Heart right ventricle (tissue), 16 donors: Measurements from ENCODE around the gene HDAC11. TPM values are rescaled to one million over a fixed set of nuclear protein-coding genes. Genes with fewer than 3 reads are reported as not detected.

Experiments used
- ATAC-seq, 8 donors: fragments of 200-7000 bp; cut with Tn5 transposase; one replicate each; pipeline ENCODE4 v1.9.1; 2020; ENCODE audit warnings: mild to moderate bottlenecking in 8 of 8, moderate library complexity in 8 of 8, moderate number of reproducible peaks in 1 of 8
- DNase-seq, 2 donors: peaks; one replicate each; pipeline ENCODE4 v3.0.0-alpha.2; 2020
- H3K27ac ChIP-seq, 10 donors: fragments of 200-600 bp; sonication (generic) in 2 of 10; one replicate each; pipeline versions ENCODE4 v1.5.0 to v1.8.0; 2020 to 2022; ENCODE audit warnings: mild to moderate bottlenecking in 3 of 10
- H3K27me3 ChIP-seq, 7 donors: fragments of 200-600 bp; one replicate each; pipeline ENCODE4 v1.8.0; 2021 to 2022; ENCODE audit warnings: mild to moderate bottlenecking in 2 of 7
- H3K36me3 ChIP-seq, 9 donors: fragments of 200-600 bp; sonication (generic) in 1 of 9; one replicate each; pipeline versions ENCODE4 v1.5.0 to v1.8.0; 2020 to 2022; ENCODE audit warnings: mild to moderate bottlenecking in 2 of 9
- H3K4me1 ChIP-seq, 9 donors: fragments of 200-600 bp; sonication (generic) in 1 of 9; one replicate each; pipeline versions ENCODE4 v1.5.0 to v1.8.0; 2020 to 2022; ENCODE audit warnings: mild to moderate bottlenecking in 4 of 9
- H3K4me3 ChIP-seq, 10 donors: fragments of 200-600 bp; sonication (generic) in 2 of 10; one replicate each; pipeline versions ENCODE4 v1.5.0 to v1.8.0; 2020 to 2022; ENCODE audit warnings: mild to moderate bottlenecking in 7 of 10, moderate library complexity in 2 of 10
- H3K9me3 ChIP-seq, 11 donors: fragments of 200-600 bp in 10 of 11; sonication (generic) in 2 of 11; one replicate each; pipeline versions ENCODE4 v1.5.0 to v1.8.0; 2013 to 2022; ENCODE audit warnings: mild to moderate bottlenecking in 2 of 11, control low read depth in 1 of 11, moderate library complexity in 1 of 11
- CTCF ChIP-seq, 9 donors: fragments of 200-600 bp; sonication (generic) in 2 of 9; IDR thresholded peaks; one replicate each; pipeline versions ENCODE4 v1.5.0 to v1.8.0; 2021 to 2022; ENCODE audit warnings: antibody characterized with exemption in 9 of 9, mild to moderate bottlenecking in 5 of 9, moderate library complexity in 1 of 9
- WGBS, 2 donors: extraction: QIAGEN DNeasy Blood & Tissue Kit; methylation state at CpG; one replicate each; pipeline ENCODE4 v1.1.7; 2013; ENCODE audit warnings: inconsistent platforms in 1 of 2; 5-methylcytosine and 5-hydroxymethylcytosine counted together
- intact Hi-C, 10 donors: fragments of 100-400 bp; cut with DNase I; formaldehyde crosslinking; loops; one replicate each; pipeline versions ENCODE4 v1.11.1 to v1.14.2; 2022
- polyA plus RNA-seq, 2 donors: library from polyadenylated mRNA; stranded (reverse); fragments of 200-250 nt; gene quantifications; one replicate each; pipeline ENCODE4 v1.2.3, GENCODE V29; 2013
- total RNA-seq, 10 donors: library from RNA; stranded (reverse); fragmentation: NEBNext Ultra II Directional in 3 of 10; extraction: Animal tissue kit (Norgen Biotek cat#: 25700) in 3 of 10; gene quantifications; one replicate each; pipeline versions ENCODE4 v1.2.1 to v1.2.4, GENCODE V29; 2021 to 2023
- donor health status: Arrhythmogenic right ventricular cardiomyopathy.
- donor health status: ischemic (EF 13 %, LVEDD 7.1; RV severe dilation, severe dysfunction).
- donor health status: healthy with polysubstance abuse.
- donor health status: DM: no; HTN: yes; CAD: no.
- donor health status: DM: no; HTN: no; CAD: no.
- donor health status: ischemic (EF 25% LVEDD 6.9; RV normal size, moderate dysfunction).
- donor health status: ischemic (EF 25% LVEDD 5.7; RV mildly dilated, moderate dysfunction).
- donor health status: healthy.
- donor health status: DM: yes; HTN: yes; CAD: no.
- donor health status: Ischemic cardiomyopathy.
- donor health status: ischemic (EF 35%, LVEDD 5.7; RV mildly dilated, moderate dysfunction).
- donor health status: nonischemic (EF 11% LVEDD 7.7; RV severe dilation, severe dysfunction).
- donor health status: DM: yes; HTN: yes; CAD: no.
- donor health status: PGD.
- donor health status: ischemic (EF 29% LVEDD 5.4; RV normal size, mild dysfunction).
- donor health status: nonischemic (EF 23%, LVEDD 6.1; RV moderate dilation, normal function).

The HDAC11 gene
- total and polyA plus RNA-seq, 12 donors: 15.9 to 46.0 (median 33.3) TPM

- 81 to 83% methylated on average over 10 of the region's 10 CpGs for WGBS, 2 donors
- Histone ChIP-seq H3K27me3 (no peaks in the 10 kb centered on the region), H3K4me3 (no peak overlapping the region), H3K9me3 (no peaks in the 10 kb centered on the region), H3K27ac (peak overlapping the region in 3 of 10 donors; percentile 5 to 41 (median 19)), H3K4me1 (peaks cover 22 to 43% (median 33%) of the 10 kb centered on the region in 9 donors), H3K36me3 (no peaks in the 10 kb centered on the region)
- TF ChIP-seq CTCF (IDR thresholded peaks at IDR 0.05): no peak
- intact Hi-C loops: no loop called here
- ATAC-seq (no peak), DNase-seq (no peak)
These were observed 33.9 kb downstream of the HDAC11 start for GRCh38 chr3:13513913-13514517.

DNA sequence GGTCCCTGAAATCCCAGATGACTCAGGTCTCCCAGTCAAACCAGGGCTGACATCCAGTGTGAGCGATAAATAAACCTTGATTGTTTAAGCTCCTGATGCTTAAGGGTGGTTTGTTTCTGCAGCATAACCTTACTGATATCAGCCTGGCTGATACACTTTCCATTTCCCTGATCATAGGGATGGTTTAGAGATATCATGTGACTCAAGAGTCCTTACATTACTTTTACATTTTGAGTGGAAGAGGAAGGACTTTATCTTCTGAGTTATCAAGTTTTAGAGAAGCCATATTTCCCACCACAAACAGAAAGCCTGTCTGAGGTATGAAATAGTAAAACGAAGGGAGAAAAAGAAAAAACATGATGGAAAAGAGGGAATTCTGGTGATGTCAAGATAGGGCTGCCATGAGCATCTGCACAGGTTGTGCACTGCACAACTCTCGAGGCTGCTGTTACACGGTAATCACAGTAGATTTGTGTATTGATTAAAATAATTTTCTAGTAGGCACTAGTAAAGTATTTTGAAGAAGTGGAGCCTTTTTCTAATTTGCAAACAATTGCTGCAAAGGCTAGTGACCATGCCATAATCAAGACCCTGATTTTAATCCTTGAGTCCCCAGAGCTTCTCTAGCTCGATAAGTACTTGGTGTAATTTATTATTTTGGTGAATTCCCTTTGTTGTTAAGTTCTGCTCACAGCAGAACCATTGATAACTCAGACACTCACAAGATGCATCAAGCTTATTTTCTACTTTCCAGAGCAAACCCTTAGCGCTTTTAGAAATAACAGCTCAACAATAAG, 34.7 kb downstream of the HDAC11 start:
- DNase-seq (no peak), ATAC-seq (no peak)
- H3K4me1 ChIP-seq: peaks cover 23 to 46% (median 33%) of the 10 kb centered on the region in 9 donors
- no peaks in the 10 kb centered on the region for H3K9me3 ChIP-seq
- intact Hi-C loops: no loop called here
- H3K36me3 ChIP-seq: no peaks in the 10 kb centered on the region
- TF ChIP-seq CTCF (IDR thresholded peaks at IDR 0.05): no peak
- no peaks in the 10 kb centered on the region for H3K27me3 ChIP-seq
- no peak overlapping the region for H3K4me3 ChIP-seq
- WGBS, 2 donors: 90 to 95% methylated on average over 6 of the region's 6 CpGs
- H3K27ac ChIP-seq: peak overlapping the region in 3 of 10 donors; percentile 75 to 84 (median 79)

- H3K9me3 ChIP-seq: no peaks in the 10 kb centered on the region
- intact Hi-C loops: no loop called here
- peak overlapping the region in 9 of 10 donors; percentile 58 to 90 (median 79) for H3K27ac ChIP-seq
- 61 to 66% methylated on average over 26 of the region's 26 CpGs for WGBS, 2 donors
- no peaks in the 10 kb centered on the region for H3K36me3 ChIP-seq
- H3K4me3 ChIP-seq: no peak overlapping the region
- DNase-seq (peak; percentile 44 to 69), ATAC-seq (peak; percentile 7 to 42 (median 32))
- H3K27me3 ChIP-seq: no peaks in the 10 kb centered on the region
- H3K4me1 ChIP-seq: peaks cover 23 to 46% (median 33%) of the 10 kb centered on the region in 9 donors
- no peak for TF ChIP-seq CTCF (IDR thresholded peaks at IDR 0.05)
These were observed 36.0 kb downstream of the HDAC11 start for GRCh38 chr3:13515786-13516759.

- no peak overlapping the region for H3K4me3 ChIP-seq
- TF ChIP-seq CTCF (IDR thresholded peaks at IDR 0.05): no peak
- H3K4me1 ChIP-seq: peaks cover 23 to 46% (median 33%) of the 10 kb centered on the region in 9 donors
- no peaks in the 10 kb centered on the region for H3K9me3 ChIP-seq
- intact Hi-C loops: loop anchor here in 1 of 10 donors (1.0 kb wide), 1 partner anchor 15 kb away; no protein-coding TSS in a partner anchor
- DNase-seq (no peak), ATAC-seq (peak in 5 of 8 donors; percentile 2 to 12 (median 4))
- WGBS, 2 donors: 73 to 84% methylated on average over 9 of the region's 9 CpGs
- no peaks in the 10 kb centered on the region for H3K27me3 ChIP-seq
- no peaks in the 10 kb centered on the region for H3K36me3 ChIP-seq
- peak overlapping the region in 9 of 10 donors; percentile 58 to 90 (median 79) for H3K27ac ChIP-seq
These were observed 36.6 kb downstream of the HDAC11 start for GRCh38 chr3:13516760-13517135.
